NT2/D1 (cell line): ENCODE results near the gene ELOVL4.

Source experiments
- SUZ12 ChIP-seq: IDR thresholded peaks from 2 replicates; pipeline ENCODE4 v1.6.1; 2011; ENCODE audit not compliant: insufficient read length, insufficient read depth; ENCODE audit errors: extremely low read depth
- YY1 ChIP-seq: IDR thresholded peaks from 2 replicates; pipeline ENCODE4 v1.6.1; 2011; ENCODE audit not compliant: insufficient read length, insufficient read depth
- ZNF274 ChIP-seq: IDR thresholded peaks from 2 replicates; pipeline ENCODE4 v1.6.1; 2011; ENCODE audit warnings: mild to moderate bottlenecking, low read depth, low read length

DNA sequence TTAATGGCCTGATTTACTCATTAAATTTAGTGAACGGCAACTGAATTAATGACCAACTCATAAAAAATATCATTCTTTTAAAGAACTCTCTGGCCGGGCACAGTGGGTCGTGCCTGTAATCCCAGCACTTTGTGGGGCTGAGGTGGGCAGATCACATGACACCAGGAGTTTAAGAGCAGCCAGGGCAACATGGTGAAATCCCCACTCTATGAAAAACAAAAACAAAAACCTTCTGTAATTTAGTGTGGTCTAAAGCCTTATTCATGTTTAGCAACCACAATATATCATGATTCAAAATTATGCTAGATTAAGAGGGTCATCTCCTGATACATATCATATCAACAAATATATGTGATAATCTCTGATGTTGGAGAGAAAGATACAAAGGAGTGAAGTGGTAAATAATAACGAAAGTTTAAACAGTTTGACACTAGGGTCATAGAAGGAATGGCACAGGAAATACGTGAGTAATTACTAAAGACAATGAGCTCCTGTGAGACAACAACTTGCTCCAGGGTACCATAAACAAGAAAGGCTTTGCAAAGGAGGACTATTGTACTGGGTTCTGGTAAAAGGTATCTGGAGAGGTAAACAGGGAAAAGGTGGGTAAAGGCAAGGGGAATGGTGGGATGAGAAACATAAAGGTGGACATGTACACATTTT, 5.7 kb downstream of the ELOVL4 start:
- TF ChIP-seq ZNF274 (no peak), YY1 (no peak), SUZ12 (no peak)
